ES-I3 (cell line): ENCODE results near the gene RAB20.

Experiments
- H3K36me3 ChIP-seq: 2 replicates; pipeline ENCODE4 v1.6.1; 2013; ENCODE audit warnings: mild to moderate bottlenecking, low read length, control low read depth, moderate library complexity; ENCODE audit not compliant: insufficient read depth
- H3K4me1 ChIP-seq: 2 replicates; pipeline ENCODE4 v1.6.1; 2013; ENCODE audit warnings: mild to moderate bottlenecking, control low read depth, low read length; ENCODE audit not compliant: insufficient read depth
- H3K9ac ChIP-seq: 2 replicates; pipeline ENCODE4 v1.6.1; 2013; ENCODE audit warnings: low read depth, mild to moderate bottlenecking, low read length, moderate library complexity
- H3K9me3 ChIP-seq: 2 replicates; pipeline ENCODE4 v1.6.1; 2013; ENCODE audit warnings: mild to moderate bottlenecking, low read length, moderate library complexity; ENCODE audit not compliant: control insufficient read depth, insufficient read depth

Gene RAB20

DNA sequence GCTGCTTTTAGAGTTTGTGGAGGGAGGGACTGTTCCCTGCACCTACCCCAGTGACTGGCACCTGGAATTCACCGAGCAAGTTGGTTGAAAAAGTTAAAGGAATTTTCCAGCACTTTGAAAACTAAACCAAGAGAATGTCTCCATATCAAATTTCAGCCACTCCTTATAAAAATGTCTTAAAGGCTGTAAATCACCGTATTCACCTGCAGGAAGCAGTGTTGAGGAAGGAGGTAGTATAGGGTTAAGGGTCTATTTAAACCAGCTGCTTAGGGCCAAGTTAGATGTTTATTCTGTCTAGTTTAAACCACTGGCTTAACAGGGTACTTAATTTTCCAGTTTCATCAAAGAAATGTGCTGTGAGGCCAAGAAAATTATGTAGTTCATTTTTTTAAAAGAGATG lies 3.8 kb upstream of the RAB20 start:
- H3K36me3 ChIP-seq = peaks cover 3% of the 10 kb centered on the region
- no peaks in the 10 kb centered on the region; the same call in 1 of the 2 replicates for H3K9me3 ChIP-seq

DNA sequence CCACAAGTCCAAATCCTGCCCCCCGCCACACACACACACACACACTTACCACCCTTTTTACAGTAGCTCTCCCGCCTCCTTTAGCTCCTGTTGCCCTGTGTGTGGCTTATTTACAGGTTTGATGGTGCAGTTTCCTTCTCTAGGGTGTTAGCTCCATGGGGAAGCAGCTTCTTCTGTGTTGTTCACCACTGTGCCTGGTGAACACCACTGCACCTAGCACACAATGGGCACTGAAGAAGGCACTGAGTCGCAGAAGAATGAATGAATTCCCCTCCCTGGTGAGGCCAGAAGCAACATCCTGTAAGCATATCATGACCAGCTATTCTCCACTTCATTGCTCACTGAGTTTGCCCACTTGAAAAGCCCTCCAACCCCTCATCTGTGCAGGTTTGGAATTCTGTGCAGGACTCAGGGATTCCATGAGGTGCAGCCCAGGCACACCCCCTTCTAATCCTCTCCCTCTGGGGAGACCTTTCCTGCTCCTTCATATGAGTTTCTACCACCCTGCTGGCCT lies 3.0 kb upstream of the RAB20 start:
- Histone ChIP-seq H3K36me3 (peaks cover 3% of the 10 kb centered on the region), H3K4me1 (peaks cover 3% of the 10 kb centered on the region), H3K9ac (no peak overlapping the region), H3K9me3 (no peaks in the 10 kb centered on the region; the same call in 1 of the 2 replicates)

More for the DNA sequence above, 3.8 kb upstream of the RAB20 start:
- Histone ChIP-seq H3K9ac (no peak overlapping the region), H3K4me1 (peaks cover 3% of the 10 kb centered on the region; the same call in 1 of the 2 replicates)

DNA sequence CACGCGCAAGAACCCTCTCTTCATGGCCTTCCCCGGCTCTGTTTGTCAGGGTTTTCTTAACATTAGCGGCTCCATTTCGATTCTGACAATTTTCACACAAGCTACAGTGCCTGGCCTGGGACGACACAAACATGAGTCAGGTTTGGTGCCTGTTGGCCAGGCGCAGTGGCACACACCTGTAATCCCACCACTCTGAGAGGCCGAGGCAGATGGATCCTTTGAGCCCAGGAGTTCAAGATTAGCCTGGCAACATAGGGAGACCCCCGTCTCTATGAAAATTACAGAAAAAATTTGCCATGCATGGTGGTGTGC lies 1.9 kb upstream of the RAB20 start:
- no peaks in the 10 kb centered on the region for H3K9me3 ChIP-seq
- H3K36me3 ChIP-seq = peaks cover 3% of the 10 kb centered on the region
- peak overlapping the region; percentile 86; the same call in 1 of the 2 replicates for H3K9ac ChIP-seq
- peaks cover 3% of the 10 kb centered on the region for H3K4me1 ChIP-seq

DNA sequence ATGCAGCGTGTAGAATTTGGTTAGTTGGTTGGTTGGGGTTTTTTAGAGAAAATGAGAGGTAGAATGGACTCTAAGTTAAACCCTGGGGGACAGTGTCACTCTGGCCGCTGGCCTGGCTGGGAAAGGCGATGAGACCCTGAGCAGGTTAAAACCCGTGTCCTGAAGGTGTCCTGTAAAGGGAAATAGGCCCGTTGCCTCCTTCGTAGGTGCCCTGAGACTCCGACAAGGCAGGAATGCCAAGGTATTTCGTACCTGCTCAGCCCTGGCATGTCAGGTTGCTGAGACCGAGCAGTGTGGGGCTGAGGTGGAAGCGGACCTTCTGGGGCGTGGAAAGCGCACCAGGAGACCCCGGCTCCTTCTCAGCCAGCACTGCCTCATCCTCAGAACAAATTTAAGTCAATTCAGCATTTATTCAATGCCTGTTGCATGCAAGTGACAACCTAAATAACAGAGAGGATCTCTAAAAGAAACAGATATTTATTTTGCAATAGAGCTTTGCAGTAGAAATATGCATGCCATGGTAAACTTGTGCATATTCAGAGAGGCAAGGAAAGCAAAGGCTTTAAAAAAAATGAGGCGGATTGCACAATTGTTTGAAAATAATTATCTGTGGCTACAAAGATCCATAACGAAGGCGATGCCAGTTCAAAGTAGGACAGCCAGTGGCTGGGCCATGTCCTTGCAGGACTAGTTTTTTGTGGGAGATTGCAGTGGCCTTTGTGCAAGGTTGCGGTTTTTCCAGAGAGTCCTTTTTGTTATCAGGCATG lies 1.4 kb upstream of the RAB20 start:
- Histone ChIP-seq H3K9me3 (no peaks in the 10 kb centered on the region), H3K9ac (peak overlapping the region; percentile 86), H3K4me1 (peaks cover 3% of the 10 kb centered on the region), H3K36me3 (peaks cover 3% of the 10 kb centered on the region)

DNA sequence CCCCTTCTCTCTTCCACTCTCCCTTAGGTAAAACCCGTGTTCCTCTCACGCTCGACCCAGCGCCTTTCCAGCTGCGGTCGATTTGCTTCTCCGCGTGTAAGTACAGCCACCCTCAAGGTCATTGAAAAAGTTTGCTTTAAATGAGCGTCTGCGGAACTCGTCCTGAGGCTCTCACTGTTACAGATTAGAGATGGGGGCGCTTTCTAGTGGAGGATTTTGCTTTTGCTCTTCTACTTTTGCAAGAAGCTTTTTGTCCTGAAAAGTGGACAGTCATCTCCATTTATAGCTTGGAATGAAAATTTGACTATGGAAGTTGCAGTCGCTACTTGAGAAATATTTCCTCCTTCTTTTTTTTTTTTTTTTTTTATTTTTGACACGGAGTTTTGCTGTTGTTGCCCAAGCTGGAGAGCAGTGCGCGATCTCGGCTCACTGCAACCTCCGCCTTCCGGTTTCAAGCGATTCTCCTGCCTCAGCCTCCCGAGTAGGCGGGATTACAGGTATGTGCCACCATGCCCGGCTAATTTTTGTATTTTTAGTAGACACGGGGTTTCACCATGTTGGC lies 595 bp upstream of the RAB20 start:
- peak overlapping the region; percentile 86 for H3K9ac ChIP-seq
- H3K4me1 ChIP-seq = peaks cover 3% of the 10 kb centered on the region
- H3K36me3 ChIP-seq = peaks cover 3% of the 10 kb centered on the region
- H3K9me3 ChIP-seq = no peaks in the 10 kb centered on the region

DNA sequence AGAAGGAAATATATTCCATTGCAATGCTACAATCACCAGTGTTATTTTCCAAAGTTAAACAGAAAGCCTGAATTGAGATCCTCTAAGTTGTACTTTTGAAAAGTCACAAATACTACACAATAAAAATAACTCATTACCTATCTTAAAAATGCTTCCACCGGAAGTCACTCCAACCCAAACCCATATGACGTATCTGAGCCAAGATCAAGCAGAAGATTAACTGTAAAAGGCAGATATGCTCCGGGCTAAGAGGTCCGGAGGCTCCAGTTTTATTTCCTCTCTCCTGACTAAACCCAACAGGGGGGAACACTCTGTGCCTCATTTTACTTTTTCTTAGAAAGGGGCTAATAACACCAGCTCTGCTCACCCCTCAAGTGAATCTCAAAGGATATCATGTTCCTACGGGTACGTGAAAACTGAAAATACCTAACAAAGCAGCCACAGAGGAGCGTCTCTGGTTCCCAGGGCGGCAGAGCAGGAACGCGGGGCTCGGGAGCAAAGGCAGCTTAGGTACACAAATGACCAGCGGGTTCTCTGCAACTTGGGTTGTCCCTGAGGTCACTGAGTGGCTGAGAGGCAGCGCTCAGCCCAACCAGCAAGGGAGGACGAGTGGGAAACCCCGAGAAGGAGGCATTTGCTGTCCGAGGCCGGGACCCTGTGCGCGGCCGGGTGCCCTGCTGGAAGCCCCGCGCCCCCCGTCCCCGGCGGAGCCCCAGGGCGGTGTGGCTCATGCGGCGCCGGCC lies 750 bp downstream of the RAB20 start:
- Histone ChIP-seq H3K4me1 (peaks cover 3% of the 10 kb centered on the region), H3K36me3 (peaks cover 7% of the 10 kb centered on the region), H3K9ac (peak overlapping the region; percentile 94), H3K9me3 (no peaks in the 10 kb centered on the region)

DNA sequence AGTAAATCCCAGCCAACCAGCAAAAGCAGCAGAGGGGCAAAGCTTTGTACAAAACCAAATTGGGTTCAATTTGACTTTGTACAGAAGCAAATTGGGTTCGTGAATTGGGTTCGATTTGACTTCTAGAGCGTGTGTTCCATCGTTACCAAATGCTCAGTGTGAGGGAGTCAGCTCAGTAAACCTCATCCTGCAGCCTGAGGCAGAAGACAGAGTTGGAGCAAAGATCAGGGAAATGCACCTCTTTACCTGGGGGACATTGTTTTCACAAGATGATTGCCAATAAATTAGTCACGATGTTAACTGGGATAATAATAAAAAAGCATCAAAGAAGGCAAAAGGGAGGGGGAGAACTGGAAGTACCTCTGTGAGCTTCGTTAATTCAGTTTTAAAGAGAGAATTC lies 1.5 kb downstream of the RAB20 start:
- Histone ChIP-seq H3K9me3 (no peaks in the 10 kb centered on the region), H3K9ac (peak overlapping the region; percentile 94), H3K4me1 (peaks cover under 1% of the 10 kb centered on the region), H3K36me3 (peaks cover 7% of the 10 kb centered on the region)

DNA sequence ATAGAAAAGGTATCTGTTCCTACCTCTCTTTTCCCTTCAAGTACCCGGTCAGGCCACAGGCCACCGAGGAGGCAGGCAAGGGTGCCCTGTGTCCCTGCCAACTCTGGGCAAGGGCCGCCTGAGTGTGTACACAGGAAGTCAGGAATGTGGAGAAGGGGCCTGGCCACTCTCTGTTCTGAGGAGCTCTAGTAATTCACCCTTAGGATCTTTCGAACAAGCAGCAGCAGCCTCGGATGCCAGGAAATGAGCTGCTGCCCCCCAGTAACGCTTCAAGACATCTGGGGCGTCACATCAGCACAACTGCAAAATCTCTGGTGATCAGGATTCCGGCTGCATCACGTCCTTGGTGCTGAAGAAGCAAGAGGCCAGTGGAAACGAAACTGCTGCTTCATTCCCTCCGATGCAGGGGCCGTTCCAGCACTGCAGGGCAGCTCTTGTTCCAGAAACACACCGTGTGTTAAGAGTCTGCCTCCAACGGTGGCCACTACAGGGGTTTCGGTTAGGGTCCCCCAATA lies 2.0 kb downstream of the RAB20 start:
- no peaks in the 10 kb centered on the region for H3K9me3 ChIP-seq
- peaks cover 7% of the 10 kb centered on the region for H3K36me3 ChIP-seq
- H3K9ac ChIP-seq = peak overlapping the region; percentile 94
- H3K4me1 ChIP-seq = peaks cover under 1% of the 10 kb centered on the region

DNA sequence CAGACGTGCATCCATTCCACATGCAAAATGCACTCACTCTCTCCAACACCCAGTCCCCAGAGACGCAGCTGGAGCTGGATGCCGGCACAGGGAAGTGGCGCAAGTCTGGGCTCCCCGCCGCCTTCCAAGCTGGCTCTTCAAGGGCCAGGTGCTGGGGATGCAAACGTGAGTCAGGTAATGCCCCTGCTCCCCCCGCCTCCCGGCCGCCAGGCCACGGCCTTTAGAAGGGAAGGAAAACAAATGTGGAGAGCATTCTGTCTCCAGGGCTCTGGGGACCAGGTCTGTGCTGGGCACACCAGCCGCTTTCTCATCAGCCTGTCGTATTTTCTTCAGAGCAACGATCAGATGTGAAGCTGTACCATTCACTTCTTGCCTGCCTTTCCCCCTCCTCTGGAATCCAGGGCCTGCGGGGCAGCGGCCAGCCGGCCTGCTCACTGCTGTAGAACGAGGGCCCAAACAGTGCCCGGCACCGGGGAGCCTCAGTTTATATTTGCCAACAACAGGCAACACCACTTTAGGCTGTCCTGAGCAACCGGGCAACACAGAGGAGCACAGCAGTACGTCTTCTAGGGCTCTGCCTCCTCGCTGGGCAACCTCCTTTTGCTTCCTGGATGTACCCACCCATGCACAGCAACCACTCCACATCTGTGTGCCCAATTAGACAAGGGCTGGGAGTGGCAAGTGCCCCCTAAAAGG lies 3.8 kb downstream of the RAB20 start:
- peaks cover 2% of the 10 kb centered on the region; the same call in 1 of the 2 replicates for H3K4me1 ChIP-seq
- no peaks in the 10 kb centered on the region for H3K9me3 ChIP-seq
- H3K36me3 ChIP-seq = peaks cover 7% of the 10 kb centered on the region; the same call in 1 of the 2 replicates
- H3K9ac ChIP-seq = no peak overlapping the region

DNA sequence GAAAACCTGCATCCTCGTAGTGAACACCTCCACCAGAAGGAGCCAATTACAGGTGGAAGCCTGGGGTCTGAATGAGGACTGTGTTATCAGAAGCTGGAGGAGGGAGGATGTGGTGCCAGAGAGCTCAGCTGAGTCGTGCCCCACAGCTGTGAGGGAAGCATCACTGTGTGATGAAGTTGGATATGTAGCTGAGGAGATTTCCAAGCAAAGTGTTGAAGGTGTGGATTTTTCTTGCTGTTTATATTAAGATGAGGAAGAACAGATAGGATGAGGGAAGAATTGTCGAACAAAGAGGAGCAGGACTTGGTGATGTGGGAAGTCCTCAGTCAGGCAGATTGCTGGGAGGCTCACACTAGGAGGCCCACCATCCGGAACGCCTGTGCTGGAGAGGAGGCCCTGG lies 4.4 kb downstream of the RAB20 start:
- H3K9me3 ChIP-seq = no peaks in the 10 kb centered on the region
- H3K4me1 ChIP-seq = peaks cover 2% of the 10 kb centered on the region; the same call in 1 of the 2 replicates
- peaks cover 7% of the 10 kb centered on the region; the same call in 1 of the 2 replicates for H3K36me3 ChIP-seq

DNA sequence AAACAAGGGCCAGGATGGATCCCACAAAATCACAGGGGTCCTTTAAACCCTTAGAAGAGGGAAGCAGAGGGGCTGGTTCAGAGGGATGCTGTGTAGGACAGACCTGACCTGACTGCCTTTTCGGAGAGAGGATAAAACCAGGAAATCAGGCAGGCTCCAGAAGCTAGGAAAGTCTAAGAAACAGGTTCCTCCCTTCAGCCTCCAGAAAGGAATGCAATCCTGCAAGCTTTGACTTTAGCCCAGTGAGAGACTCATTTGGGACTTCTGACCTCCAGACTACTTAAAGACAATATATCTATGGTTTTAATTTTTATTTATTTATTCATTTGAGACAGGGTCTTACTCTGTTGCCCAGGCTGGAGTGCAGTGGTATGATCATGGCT lies 5.3 kb downstream of the RAB20 start:
- peaks cover 7% of the 10 kb centered on the region; the same call in 1 of the 2 replicates for H3K36me3 ChIP-seq
- H3K9me3 ChIP-seq = no peaks in the 10 kb centered on the region
- H3K4me1 ChIP-seq = peaks cover 2% of the 10 kb centered on the region; the same call in 1 of the 2 replicates
- H3K9ac ChIP-seq = no peak overlapping the region

More for the DNA sequence above, 4.4 kb downstream of the RAB20 start:
- H3K9ac ChIP-seq = no peak overlapping the region

DNA sequence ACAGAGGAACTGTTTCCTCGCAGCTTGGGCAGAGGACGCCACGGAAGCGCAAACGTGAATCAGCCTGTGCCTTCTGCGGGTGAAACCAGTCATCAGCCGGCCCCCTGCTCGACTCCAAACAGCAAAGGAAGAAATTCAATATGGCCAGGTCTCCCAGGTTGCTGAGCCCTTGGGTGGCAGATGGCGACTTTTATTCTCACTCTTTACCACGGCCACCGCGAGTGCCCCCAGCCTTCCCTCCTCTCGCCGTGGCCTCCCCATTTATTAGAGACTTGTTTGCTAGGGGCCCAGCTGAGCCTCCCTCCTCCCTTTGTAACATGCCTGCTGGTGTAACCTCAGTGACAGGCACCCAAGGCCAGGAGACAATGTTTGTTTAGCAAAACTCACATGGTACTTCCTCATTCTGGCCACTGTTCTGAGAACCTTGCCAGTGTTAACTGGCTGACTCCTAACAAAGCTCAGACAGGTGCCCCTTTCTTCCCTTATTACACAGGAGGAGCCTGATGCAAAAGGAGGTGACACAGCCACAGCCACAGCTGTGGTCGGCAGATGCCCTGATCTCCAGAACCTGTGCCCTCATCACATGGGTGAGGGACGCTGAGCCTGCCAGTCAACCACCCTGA lies 5.8 kb downstream of the RAB20 start:
- Histone ChIP-seq H3K9ac (no peak overlapping the region), H3K4me1 (peaks cover 2% of the 10 kb centered on the region; the same call in 1 of the 2 replicates), H3K9me3 (no peaks in the 10 kb centered on the region)

DNA sequence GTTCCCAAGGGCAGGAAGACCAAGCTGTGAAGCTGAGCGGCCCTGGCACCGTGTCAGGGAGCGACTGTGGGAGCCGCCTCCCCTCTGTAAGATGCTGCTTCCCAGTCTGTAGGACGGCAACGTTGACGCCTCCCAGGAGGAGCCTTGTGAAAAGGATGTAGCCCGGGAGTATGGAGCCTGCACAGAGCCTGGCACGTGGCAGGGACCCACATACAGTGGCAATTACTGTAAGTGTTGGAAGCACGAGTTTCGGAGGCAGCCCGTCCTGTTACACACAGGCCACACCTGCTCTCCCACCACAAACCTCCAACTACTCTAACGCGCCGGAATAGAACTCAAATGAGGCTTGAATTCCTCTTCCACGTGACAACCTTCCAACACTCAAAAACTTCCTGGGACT lies 6.6 kb downstream of the RAB20 start:
- Histone ChIP-seq H3K9ac (no peak overlapping the region), H3K36me3 (peaks cover 7% of the 10 kb centered on the region; the same call in 1 of the 2 replicates), H3K9me3 (no peaks in the 10 kb centered on the region), H3K4me1 (peaks cover 2% of the 10 kb centered on the region; the same call in 1 of the 2 replicates)

More for the DNA sequence above, 5.8 kb downstream of the RAB20 start:
- H3K36me3 ChIP-seq = peaks cover 7% of the 10 kb centered on the region; the same call in 1 of the 2 replicates
